HG02884 (cell line): ENCODE data around the gene TERC.

Source experiments
- ATAC-seq: cut with Tn5 transposase; IDR thresholded peaks from one replicate; pipeline ENCODE4 v1.9.1; 2021; ENCODE audit warnings: mild to moderate bottlenecking, moderate library complexity; ENCODE audit not compliant: unreplicated experiment

TERC gene

GRCh38 chr3:169764882-169765612, at the start of gene TERC:
Gene TERC (minus strand): TSS chr3:169765060.
- peak; percentile 69 for ATAC-seq

- peak; percentile 77 for ATAC-seq
These were observed 49.1 kb upstream of the TERC start for GRCh38 chr3:169813757-169814517.

GRCh38 chr3:169813278-169813677, 48.4 kb upstream of the TERC start:
- no peak for ATAC-seq

DNA sequence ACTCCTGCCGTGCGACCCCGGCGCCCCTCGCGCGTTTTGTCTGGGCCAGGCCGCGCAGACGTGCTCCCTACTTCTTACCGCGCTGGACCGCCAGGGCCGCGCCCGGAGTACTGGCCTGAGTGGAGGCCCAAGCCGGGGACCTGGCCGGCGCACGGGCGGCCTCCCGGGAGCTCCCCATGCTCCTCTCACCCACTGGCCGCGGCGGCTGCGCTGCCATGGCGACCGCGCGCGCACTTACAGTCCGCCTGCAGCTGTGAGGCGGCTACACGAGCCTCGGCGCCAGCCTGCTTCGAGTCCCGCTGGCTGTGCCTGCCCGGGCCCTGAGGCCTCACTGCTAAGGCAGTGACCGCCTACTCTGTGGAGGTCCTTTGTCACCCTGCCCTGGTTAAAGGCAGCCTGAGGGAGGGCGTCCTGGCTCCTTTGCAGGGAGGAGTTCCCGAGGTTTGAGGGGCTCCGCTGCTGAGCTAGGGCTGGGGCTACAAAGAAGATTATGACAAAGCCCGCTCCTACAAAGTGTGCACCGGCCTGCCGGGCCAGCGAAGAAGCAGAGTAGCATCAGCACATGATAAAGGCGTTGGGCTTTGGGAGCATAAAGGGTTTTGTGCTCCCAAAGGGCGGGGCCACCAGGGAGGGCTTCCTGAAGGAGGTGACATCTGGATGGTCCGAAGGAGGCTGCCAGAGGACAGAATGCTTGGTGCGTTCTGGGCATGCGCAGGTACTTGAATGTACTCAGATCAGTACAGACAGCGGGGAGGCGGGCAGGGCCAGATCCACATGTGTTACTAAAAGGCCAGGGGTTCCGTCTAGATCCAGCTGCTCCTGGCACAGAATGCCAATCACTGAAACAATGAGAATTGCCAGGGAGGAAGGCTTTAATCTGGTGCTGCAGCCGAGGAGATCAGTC, 47.7 kb upstream of the TERC start, which contains the start of the genes LRRC34 and LRRIQ4:
Gene LRRC34 (minus strand): TSS at position 573 of the 904 bp plus-strand sequence. CDS start 356 bp downstream, at position 217.
Gene LRRIQ4 (plus strand): TSS at position 539 of the 904 bp plus-strand sequence. CDS start 9,052 bp downstream, outside the sequence.
- ATAC-seq: peak; percentile 60

DNA sequence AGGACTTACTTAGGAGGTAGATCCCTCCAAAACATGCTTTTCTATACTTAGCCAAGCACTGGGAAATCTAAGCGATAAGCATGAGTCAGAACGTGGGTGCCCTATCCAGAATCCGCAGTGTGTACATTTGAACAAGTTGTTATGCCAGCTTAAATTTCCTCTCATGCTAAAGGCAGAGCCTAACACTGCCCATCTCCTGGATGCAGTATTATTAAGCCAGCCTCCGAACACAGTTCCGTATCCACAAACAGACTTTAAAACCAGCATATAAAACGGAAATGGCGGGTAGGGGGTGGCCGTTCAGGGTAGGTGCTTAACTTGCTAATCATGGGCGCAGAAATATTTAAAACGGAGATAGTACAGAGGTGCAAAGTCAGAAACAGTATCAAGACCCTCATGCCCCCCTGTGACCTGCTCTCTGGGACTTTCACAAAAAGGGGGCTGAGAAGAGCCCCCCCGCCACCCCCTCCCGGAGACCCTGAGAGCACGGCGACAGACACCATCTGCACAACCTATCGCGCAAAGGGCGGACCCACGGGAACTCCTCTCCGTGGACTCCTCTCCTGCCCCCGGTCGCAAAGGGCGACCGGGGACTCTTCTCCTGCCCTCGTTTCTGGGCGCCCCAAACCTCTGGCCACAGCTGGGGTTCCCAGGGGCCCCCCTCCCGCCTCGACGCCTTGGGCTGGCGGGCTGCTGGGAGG, 46.9 kb upstream of the TERC start:
- peak; percentile 13 for ATAC-seq

- no peak for ATAC-seq
These were observed 44.5 kb upstream of the TERC start for GRCh38 chr3:169809230-169809795.

DNA sequence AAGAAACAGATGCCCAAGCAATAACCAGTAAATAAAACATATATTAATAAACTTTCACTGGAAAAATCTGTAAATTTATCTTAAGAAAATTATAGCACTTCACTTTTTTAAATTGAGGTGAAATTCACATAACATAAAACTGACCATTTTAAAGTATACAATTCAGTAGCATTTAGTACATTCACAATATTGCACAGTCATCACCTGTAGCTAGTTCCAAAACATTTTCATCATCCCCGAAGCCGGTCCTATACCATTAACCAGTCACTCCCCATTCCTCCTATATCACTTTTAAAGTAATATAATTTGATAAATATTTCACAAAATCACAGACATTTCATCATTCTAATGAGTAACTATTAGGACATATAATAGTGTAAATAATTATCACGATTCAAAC, 39.8 kb upstream of the TERC start:
- no peak for ATAC-seq

- ATAC-seq: no peak
These were observed 27.5 kb upstream of the TERC start for GRCh38 chr3:169792359-169792758.

DNA sequence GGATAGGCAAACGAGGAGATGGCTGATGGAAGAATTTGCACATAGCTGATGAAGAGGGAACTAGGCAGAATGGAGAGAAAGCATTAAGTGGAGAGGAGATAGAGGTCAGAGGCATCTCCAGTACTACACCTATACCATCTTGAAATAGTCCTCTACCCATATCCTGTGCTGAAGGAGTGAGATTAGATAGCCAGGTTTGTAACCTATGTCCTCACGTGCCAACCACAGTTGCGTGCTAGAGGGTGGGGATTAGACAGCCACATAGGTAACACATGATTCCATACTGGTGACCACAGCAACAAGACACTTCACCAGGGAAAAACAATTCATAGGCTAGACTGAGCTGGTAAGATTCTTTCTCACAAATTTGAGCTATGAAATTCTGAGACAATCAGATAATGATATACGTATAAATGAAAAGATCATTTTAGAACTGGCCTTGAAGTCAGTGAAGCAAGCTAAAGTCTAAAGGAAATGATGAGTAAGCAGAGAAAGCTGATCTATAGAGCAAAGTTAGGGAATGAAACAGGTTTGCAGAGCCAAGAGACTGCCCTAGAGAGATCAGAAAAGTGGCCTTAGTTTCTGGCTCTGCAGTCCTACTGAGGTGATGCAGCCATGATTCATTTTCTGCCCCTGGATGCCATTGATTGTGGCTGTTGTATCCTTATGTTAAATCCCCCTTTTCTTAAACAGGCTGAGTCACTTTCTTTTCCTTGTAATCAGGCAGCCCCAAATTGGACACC, 26.0 kb upstream of the TERC start:
- ATAC-seq: no peak

DNA sequence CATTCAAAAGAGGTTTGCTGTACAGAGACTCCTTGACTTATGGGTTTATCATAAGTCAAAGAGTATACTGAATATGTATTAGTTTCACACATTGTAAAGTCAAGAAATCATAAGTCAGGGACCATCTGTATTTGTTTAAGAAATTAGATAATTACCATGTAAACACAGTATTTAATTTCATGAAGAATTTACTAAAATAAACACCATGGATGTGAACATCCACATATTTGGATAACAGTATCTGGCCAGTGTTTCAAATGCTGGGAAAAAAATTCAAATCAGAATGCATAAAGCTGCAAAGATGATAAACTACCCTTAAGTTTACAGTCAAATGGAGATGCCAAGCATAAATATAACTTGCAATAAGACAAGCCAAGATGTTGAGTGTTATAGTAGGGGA, 25.4 kb upstream of the TERC start:
- ATAC-seq: no peak

DNA sequence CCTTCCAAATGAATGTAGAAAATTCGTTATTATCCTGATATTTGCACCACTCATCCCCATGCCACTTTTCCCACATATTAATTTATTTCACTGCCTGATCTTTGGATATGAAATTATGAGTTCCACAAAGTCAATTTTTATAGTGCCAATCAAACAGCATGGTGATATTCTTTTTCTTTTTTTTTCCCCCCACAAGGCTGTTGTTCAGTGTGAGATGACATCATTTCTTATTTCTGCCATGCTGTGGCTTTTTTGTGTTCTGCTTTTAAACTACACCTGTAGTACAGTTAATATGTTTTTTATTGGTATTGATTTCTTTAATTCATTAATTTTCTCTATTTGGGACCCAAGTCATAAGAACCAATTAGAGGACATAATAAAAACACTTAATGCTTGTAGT, 22.9 kb upstream of the TERC start:
- no peak for ATAC-seq

DNA sequence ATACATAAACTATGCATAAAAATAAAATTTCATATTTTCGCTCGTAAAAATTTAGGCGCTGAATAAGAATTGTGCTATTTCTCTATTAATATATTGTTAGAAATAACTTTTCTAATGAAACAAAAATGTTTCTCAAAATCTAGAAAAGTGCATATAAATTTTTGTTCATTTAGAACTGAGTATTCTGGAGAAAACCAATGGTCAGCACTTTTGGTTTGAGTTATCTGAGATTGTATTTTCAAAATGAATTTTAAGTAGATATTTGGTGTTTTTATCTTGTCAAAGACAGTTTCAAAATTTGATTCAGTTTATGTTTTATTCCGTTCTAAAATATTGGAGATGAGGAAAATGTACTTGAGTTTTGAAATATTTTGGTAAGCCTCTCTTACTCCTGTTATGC, 22.3 kb upstream of the TERC start:
- ATAC-seq: no peak

GRCh38 chr3:169781209-169781855, 16.5 kb upstream of the TERC start:
- no peak for ATAC-seq

DNA sequence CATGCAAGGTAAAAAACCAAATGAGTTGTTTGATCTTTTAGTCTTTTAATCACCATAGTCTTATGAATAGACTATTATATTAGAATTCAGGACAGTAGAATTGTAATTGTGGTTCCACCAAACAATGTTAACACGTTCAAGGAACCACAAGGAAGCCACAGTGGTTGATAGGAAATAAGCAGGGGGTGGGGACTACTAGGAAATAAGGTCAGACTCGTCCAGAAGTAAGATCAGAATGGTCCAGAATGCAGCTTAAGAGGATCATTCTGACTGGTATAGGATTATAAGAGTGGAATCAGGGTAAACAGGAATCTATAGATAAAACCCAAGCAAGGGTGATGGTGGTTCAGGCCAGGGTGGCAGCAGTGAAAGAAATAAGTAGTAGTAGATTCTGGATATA, 15.9 kb upstream of the TERC start:
- ATAC-seq: no peak

DNA sequence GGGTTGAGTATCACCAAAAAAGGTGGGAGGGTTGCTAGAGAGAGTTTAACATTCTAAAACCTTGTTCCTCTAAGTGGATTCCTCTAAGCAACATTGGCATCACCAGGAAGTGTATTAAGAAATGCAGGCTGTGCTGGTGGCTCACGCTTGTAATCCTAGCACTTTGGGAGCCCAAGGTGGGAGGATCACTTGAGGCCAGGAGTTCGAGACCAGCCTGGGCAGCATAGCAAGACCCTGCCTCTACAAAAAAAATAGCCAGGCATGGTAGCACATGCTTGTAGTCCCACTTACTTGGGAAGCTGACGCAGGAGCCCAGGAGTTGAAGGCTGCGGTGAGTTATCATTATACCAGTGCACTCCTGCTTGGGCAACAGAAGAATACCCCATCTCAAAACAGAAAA, 13.0 kb upstream of the TERC start:
- no peak for ATAC-seq

DNA sequence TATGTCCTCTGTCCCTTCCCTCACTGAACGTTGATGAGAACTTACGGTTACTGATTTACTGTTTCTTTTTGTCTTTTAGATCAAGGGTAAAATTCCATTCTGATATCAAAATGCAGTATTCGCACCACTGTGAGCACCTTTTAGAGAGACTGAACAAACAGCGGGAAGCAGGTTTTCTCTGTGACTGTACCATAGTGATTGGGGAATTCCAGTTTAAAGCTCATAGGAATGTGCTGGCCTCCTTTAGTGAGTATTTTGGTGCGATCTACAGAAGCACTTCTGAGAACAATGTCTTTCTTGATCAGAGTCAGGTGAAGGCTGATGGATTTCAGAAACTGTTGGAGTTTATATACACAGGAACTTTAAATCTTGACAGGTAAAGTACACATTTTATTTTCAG, 9.3 kb upstream of the TERC start:
- ATAC-seq: no peak

DNA sequence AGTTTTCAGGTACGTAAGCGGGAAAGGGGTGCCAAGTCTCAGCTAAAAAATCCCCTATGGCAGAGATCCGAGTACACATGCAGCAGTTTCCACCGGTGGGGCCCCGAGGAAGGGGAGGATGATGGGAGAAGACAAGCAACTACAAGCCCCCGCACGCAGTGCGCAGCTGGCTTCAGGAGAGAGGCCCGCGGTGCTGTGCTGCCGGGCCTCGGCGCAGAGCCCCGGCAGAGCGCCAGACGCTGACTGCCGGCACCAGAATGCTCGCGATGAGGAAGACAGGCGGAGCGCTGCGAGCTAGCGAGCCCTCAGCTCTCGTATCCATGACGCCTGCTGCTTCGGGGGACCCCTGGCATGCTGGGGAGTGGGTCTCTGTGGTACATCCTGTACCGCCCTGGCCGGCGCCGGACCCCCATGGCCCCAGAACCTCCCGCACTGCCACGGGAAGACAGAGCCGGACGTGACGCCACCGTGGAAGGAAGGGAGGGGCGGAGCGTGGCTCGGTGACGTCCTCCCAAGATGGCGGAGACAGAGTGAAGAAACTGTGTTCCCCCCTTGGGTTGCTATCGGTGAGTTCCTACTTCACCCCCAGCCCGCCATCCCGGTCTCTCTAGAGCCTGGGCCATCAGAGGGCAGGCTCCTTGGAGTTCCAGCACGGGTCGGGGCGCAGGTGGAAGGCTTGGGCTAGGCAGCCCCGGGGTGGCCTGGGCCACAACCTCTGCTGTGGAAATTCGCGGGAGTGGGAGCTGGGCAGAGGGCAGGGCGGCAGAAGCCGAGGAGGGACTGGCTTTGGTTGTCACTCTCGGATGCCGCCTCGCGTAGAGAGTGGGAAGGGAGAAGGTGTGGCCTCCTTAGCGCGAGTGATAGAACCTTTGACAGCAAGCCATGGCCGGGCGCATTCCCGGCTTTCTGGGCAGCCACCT, 8.3 kb upstream of the TERC start, which contains the start of gene MYNN:
Gene MYNN (plus strand): TSS at position 500 of the 920 bp plus-strand sequence. CDS start 900 bp downstream, outside the sequence.
- peak; percentile 74 for ATAC-seq
